Fibroblast of pulmonary artery (primary cell): Measurements from ENCODE around the gene RTL10.

ENCODE experiments used
- DNase-seq: peaks from one replicate; pipeline ENCODE4 v3.0.0-alpha.2; 2010; ENCODE audit warnings: low read depth
- H3K4me3 ChIP-seq: replicated peaks from 2 replicates; pipeline ENCODE4 v1.5.1; 2011; ENCODE audit warnings: low read depth, mild to moderate bottlenecking, control low read depth, low read length, moderate library complexity
- CTCF ChIP-seq: IDR thresholded peaks from 2 replicates; pipeline ENCODE4 v1.5.1; 2011; ENCODE audit warnings: mild to moderate bottlenecking, control low read depth, low read length, inconsistent platforms; ENCODE audit errors: missing control alignments

The RTL10 gene

GRCh38 chr22:19819208-19819910 is 35.3 kb downstream of the RTL10 start:
- no peak for DNase-seq
- H3K4me3 ChIP-seq, result no peak overlapping the region
- no peak for TF ChIP-seq CTCF

GRCh38 chr22:19818324-19819207 is 36.1 kb downstream of the RTL10 start:
- TF ChIP-seq CTCF, result no peak
- no peak for DNase-seq
- no peak overlapping the region for H3K4me3 ChIP-seq

GRCh38 chr22:19816372-19817119 is 38.1 kb downstream of the RTL10 start:
- H3K4me3 ChIP-seq, result no peak overlapping the region
- TF ChIP-seq CTCF, result no peak
- no peak for DNase-seq

GRCh38 chr22:19815823-19816290 is 38.8 kb downstream of the RTL10 start:
- DNase-seq, result no peak
- TF ChIP-seq CTCF, result no peak
- no peak overlapping the region for H3K4me3 ChIP-seq

GRCh38 chr22:19815093-19815822 is 39.4 kb downstream of the RTL10 start:
- DNase-seq, result no peak
- TF ChIP-seq CTCF, result no peak

GRCh38 chr22:19814428-19814827 is 40.2 kb downstream of the RTL10 start:
- H3K4me3 ChIP-seq, result no peak overlapping the region
- no peak for TF ChIP-seq CTCF
- no peak for DNase-seq

More at GRCh38 chr22:19815093-19815822, 39.4 kb downstream of the RTL10 start:
- H3K4me3 ChIP-seq, result no peak overlapping the region
